GM12864 (cell line): ENCODE results near the gene CHRNB4.

Source experiments
- DNase-seq: peaks from one replicate; pipeline ENCODE4 v3.0.0-alpha.2; 2011; ENCODE audit warnings: low read depth
- H3K4me3 ChIP-seq: 2 replicates; pipeline ENCODE4 v1.5.1; 2011; ENCODE audit warnings: mild to moderate bottlenecking, low read depth, low read length, control low read depth
- TF ChIP-seq, protein P1 (sequence below): IDR thresholded peaks from 2 replicates; pipeline ENCODE4 v1.5.1; 2011; ENCODE audit warnings: low read depth, mild to moderate bottlenecking, moderate library complexity, low read length, control low read depth, inconsistent platforms; ENCODE audit errors: missing control alignments

Gene CHRNB4

DNA sequence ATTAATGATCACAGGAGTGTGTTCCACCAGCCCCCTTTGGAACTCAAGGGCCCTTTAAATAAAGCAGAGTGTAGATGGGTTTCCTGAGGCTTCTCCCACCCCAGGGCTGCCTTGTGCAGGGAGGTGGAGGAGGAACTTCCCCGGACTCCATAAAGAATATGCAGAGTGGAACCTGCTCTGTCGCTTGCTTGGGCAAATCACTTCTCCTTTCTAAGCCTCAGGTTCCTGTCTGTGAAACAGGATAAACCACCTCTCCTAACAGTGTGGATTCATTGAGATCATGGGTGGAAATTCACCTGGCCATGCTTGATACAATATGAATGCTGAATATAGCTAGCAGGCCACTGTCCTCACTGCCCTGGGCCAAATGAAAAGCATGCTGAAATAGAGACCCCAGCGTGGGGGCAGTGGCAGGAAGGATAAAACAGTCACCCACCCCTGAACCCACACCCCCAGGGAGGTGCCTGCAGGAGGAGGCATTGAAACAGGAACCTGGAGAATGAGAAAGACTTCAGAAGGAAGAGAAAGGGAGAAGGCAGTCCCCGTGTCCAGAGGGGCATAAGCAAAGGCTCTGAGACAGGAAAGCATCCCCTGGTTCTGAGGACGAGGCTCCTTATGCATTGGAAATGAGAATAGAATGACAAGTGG, 41.1 kb upstream of the CHRNB4 start:
- DNase-seq, result no peak
- TF ChIP-seq, protein P1, sequence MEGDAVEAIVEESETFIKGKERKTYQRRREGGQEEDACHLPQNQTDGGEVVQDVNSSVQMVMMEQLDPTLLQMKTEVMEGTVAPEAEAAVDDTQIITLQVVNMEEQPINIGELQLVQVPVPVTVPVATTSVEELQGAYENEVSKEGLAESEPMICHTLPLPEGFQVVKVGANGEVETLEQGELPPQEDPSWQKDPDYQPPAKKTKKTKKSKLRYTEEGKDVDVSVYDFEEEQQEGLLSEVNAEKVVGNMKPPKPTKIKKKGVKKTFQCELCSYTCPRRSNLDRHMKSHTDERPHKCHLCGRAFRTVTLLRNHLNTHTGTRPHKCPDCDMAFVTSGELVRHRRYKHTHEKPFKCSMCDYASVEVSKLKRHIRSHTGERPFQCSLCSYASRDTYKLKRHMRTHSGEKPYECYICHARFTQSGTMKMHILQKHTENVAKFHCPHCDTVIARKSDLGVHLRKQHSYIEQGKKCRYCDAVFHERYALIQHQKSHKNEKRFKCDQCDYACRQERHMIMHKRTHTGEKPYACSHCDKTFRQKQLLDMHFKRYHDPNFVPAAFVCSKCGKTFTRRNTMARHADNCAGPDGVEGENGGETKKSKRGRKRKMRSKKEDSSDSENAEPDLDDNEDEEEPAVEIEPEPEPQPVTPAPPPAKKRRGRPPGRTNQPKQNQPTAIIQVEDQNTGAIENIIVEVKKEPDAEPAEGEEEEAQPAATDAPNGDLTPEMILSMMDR, result no peak
- no peak overlapping the region for H3K4me3 ChIP-seq

DNA sequence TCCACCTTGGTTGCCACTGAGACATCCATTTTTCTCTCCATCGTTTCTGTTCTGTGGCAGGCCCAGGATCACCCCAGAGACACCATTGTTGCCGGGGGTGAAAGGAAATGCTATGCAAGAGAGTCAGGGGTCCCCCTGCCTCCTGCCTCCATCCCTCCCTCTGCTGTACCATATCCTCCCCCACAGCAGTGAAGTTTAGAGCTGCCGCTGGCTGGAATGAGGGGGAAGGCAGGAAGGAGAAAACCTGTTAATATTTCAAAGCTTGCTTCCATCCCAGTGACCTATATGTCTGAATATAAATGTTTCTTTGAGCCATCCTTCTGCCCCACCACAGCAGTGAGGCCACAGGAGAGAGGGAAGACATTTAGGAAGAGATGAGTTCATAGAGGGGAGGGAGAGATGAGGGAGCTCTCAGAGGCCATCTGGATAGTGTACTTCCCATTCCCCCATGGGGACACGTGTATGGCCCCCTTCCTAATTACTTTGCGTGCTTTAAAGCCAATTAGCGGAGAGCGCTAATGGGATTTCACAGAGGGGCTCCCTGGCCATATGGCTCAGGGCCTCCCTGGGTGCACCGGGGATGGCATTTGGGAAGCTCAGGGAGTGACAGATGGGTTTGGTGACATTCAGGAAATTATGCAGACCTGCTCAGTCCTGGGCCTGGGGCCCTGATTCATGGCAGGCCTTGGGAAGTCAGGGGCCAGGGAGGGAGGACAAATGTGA, 40.4 kb upstream of the CHRNB4 start:
- TF ChIP-seq, protein P1, result no peak
- no peak for DNase-seq
- no peak overlapping the region for H3K4me3 ChIP-seq

DNA sequence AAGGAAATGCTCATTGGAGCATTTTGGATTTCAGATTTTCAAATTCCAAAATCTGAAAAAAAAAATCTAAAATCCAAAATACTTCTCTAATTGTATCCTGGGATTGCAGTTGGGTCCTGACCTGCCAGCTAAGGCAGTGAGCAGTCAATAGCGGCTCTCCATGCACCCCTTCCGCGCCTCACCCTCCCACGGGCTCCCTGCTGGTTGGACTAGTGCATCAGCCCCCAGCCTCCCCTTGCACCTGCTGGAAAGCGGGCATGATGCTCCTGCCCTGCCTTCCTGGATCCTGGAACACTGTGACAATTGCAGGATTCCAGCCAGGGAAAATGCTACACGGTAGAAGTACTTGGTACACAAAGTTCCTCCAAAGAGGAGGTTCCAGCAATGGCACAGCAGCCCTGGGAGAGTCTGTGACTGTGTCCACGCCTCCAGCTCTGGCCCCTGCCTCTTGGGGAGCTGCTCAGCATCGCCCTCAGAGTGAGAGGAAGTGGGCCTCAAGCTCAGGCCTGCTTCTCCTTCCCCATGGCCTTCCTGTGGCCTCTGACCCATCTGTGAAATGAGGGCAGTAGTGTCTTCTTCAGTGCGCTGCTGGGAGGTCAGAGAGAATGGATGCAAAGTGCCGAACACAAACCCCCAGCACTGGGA, 39.5 kb upstream of the CHRNB4 start:
- DNase-seq, result no peak
- TF ChIP-seq, protein P1, result no peak
- H3K4me3 ChIP-seq, result no peak overlapping the region

DNA sequence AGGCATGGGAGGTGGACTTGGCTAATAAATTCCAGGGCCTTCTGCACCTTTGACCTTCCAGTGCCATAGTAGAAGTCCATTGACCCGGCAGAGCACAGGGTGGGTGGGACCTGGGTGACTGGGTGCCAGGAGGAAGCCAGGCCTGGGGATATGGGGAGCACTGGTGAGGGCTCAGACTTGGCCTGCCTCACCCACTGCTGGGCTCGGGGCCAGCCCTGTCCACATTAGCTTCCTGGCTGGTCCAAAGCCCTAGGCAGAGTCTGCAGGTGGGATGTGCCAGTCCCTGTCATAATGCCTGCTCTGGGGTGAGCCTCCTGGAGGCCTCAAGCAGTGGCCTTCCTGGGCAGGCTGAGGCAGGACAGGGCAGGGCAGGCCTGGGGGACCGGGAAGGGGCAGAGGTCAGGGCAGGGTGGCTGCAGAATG, 38.1 kb upstream of the CHRNB4 start:
- no peak overlapping the region for H3K4me3 ChIP-seq
- TF ChIP-seq, protein P1, result no peak
- DNase-seq, result no peak

DNA sequence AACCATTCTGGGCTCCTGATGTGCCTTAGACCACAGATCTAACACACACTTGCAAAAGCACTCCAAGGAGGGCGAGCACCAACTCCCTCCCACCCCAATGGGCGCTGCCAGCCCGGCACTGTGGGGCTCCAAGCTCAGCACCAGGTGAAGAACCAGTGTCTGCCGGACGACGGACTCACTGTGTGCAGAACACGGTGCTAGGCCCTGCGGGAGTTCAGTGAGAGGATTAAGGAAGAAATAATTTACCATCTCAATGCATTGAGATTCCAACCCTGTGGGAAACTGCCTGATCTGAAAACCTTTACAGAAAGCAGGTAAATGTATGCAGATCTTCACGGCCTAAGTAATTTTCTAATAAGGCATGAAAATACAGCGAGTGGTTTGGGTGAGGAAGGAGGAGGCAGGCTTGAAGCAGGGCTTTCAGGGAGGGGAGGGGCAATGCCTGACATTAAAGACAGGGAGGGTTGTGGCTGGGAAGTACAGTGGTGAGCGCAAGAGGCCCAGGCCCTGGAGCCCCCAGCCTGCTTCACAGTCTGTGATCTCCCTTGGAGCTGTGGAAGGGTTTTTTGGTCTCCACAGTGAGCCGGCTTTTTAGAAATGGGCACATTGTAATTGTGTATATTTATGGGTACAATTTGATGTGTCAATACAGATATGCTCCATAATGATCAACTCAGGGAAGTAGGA, 35.6 kb upstream of the CHRNB4 start:
- no peak overlapping the region for H3K4me3 ChIP-seq
- no peak for DNase-seq
- TF ChIP-seq, protein P1, result no peak

DNA sequence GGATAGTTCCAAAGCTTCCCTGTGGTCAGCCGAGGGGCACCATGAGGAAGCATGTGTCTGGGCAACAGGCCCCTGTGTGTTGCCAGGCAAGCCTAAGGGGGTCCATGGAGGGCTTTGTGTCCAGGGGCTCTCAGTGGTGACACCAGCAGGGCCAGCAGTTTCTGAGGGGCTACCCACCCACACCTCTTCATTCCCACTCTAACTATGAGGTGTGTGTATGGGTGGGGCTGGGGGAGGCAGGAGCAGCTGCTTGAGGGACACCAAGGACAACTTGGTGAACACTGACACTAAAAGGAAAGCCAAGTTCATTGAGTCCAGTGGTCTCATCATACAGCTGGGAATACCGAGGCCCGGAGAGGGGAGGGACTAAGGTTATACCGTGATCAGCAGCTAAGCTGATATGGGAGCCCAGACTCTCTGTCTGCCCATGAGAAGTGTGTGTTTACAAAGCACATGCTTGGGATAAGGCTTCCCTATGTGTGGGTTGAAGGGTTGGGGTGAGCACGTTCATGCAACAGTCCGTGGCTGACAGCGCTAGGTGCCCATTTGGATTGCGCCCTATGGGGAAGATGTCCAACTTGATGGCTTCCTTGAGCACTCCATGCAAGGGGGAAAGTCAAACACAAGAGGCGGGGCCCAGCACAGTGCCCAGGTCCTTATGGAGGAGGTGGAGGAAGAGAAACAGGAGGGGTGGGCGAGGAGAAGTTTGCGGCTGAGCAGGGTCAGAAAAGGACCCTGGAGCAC, 34.8 kb upstream of the CHRNB4 start:
- no peak for DNase-seq
- TF ChIP-seq, protein P1, result no peak
- no peak overlapping the region for H3K4me3 ChIP-seq
